Smooth muscle cell (in vitro differentiated cells): ENCODE measurements around the gene FZD1. TPM values are rescaled to one million over a fixed set of nuclear protein-coding genes. Genes with fewer than 3 reads are reported as not detected.

ENCODE experiments used
- DNase-seq: peaks from one replicate; lab custom pipeline; 2025; ENCODE audit not compliant: unreplicated experiment; lab: John Stamatoyannopoulos, UW
- H2AFZ ChIP-seq: fragments of 200-600 bp; sonication (generic); 2 replicates; pipeline ENCODE4 v1.6.0; 2016; ENCODE audit warnings: antibody characterized with exemption, low read depth, mild to moderate bottlenecking
- H3F3A ChIP-seq: fragments of 200-600 bp; sonication (generic); 2 replicates; pipeline ENCODE4 v1.6.0; 2017; ENCODE audit warnings: antibody characterized with exemption, low read depth
- H3K27ac ChIP-seq: fragments of 200-600 bp; sonication (generic); 2 replicates; pipeline ENCODE4 v1.5.1; 2016; ENCODE audit warnings: low read depth, mild to moderate bottlenecking
- H3K27me3 ChIP-seq: fragments of 200-600 bp; sonication (generic); 2 replicates; pipeline ENCODE4 v1.6.1; 2016; ENCODE audit warnings: low read depth, mild to moderate bottlenecking
- H3K36me3 ChIP-seq: fragments of 200-600 bp; sonication (generic); 2 replicates; pipeline ENCODE4 v1.5.1; 2016; ENCODE audit warnings: low read depth
- H3K4me1 ChIP-seq: fragments of 200-600 bp; sonication (generic); 2 replicates; pipeline ENCODE4 v1.5.1; 2016; ENCODE audit warnings: low read depth
- H3K4me2 ChIP-seq: fragments of 200-600 bp; sonication (generic); 2 replicates; pipeline ENCODE4 v1.6.0; 2016; ENCODE audit warnings: mild to moderate bottlenecking
- H3K4me3 ChIP-seq: fragments of 200-600 bp; sonication (generic); 2 replicates; pipeline ENCODE4 v1.5.1; 2016; ENCODE audit warnings: mild to moderate bottlenecking
- H3K79me2 ChIP-seq: fragments of 200-600 bp; sonication (generic); 2 replicates; pipeline ENCODE4 v1.6.0; 2016; ENCODE audit warnings: low read depth, mild to moderate bottlenecking
- H3K9ac ChIP-seq: fragments of 200-600 bp; sonication (generic); 2 replicates; pipeline ENCODE4 v1.6.0; 2016; ENCODE audit warnings: low read depth
- H3K9me3 ChIP-seq: fragments of 200-600 bp; sonication (generic); replicated peaks from 2 replicates; pipeline ENCODE4 v1.5.1; 2016; ENCODE audit warnings: low read depth
- H4K20me1 ChIP-seq: fragments of 200-600 bp; sonication (generic); 2 replicates; pipeline ENCODE4 v1.6.0; 2016; ENCODE audit warnings: low read depth
- CTCF ChIP-seq: fragments of 200-600 bp; sonication (generic); IDR thresholded peaks from 2 replicates; pipeline ENCODE4 v1.5.1; 2017; ENCODE audit warnings: borderline replicate concordance, mild to moderate bottlenecking, antibody characterized with exemption; ENCODE audit not compliant: insufficient read depth, poor library complexity, severe bottlenecking
- WGBS: methylation state at CpG from one replicate; pipeline ENCODE4 v1.1.7; 2016; ENCODE audit warnings: low lambda C conversion rate; 5-methylcytosine and 5-hydroxymethylcytosine counted together
- polyA plus RNA-seq: library from polyadenylated mRNA; unstranded; fragments of >200 nt; fragmentation: Nextera tagmentation; extraction: Ambion mirVana; gene quantifications from 2 replicates; pipeline ENCODE4 v1.2.1, GENCODE V29; 2016
- total RNA-seq: library from RNA; depleted of rRNA; stranded (reverse); fragments of >200 nt; gene quantifications from 2 replicates; pipeline ENCODE4 v1.2.3, GENCODE V29; 2014

The FZD1 gene
- total and polyA plus RNA-seq, 2 experiments from 2014 or later = 32.4 to 36.2 TPM

GRCh38 chr7:91270372-91270771 lies 6.1 kb downstream of the FZD1 start:
- Histone ChIP-seq H3K36me3 (no peaks in the 10 kb centered on the region), H3K9ac (no peak overlapping the region), H3K4me2 (no peak overlapping the region), H3K4me1 (peaks cover 11% of the 10 kb centered on the region), H2AFZ (no peak overlapping the region), H4K20me1 (peaks cover 27% of the 10 kb centered on the region), H3K27ac (no peak overlapping the region), H3K79me2 (peaks cover 45% of the 10 kb centered on the region), H3F3A (no peaks in the 10 kb centered on the region), H3K9me3 (no peaks in the 10 kb centered on the region), H3K27me3 (no peaks in the 10 kb centered on the region), H3K4me3 (no peak overlapping the region)
- DNase-seq = no peak
- TF ChIP-seq CTCF = no peak
- 97% methylated on average over 3 of the region's 3 CpGs for WGBS

- Histone ChIP-seq H2AFZ (no peak overlapping the region), H3K9me3 (no peaks in the 10 kb centered on the region), H3K36me3 (no peaks in the 10 kb centered on the region), H3K27me3 (no peaks in the 10 kb centered on the region), H3K9ac (no peak overlapping the region), H3K27ac (no peak overlapping the region), H3K4me2 (no peak overlapping the region), H3K4me1 (peaks cover 13% of the 10 kb centered on the region), H3F3A (no peaks in the 10 kb centered on the region), H3K4me3 (no peak overlapping the region), H3K79me2 (no peaks in the 10 kb centered on the region), H4K20me1 (no peaks in the 10 kb centered on the region)
- no peak for TF ChIP-seq CTCF
- DNase-seq = no peak
Measured at GRCh38 chr7:91276909-91277308, 12.7 kb downstream of the FZD1 start.

- Histone ChIP-seq H3K4me3 (no peak overlapping the region), H3K9me3 (no peaks in the 10 kb centered on the region), H3K4me1 (peaks cover 13% of the 10 kb centered on the region), H3K79me2 (no peaks in the 10 kb centered on the region), H3K27me3 (peaks cover 4% of the 10 kb centered on the region), H3K9ac (no peak overlapping the region), H3F3A (no peaks in the 10 kb centered on the region), H4K20me1 (no peaks in the 10 kb centered on the region), H3K27ac (no peak overlapping the region), H2AFZ (no peak overlapping the region), H3K4me2 (no peak overlapping the region), H3K36me3 (no peaks in the 10 kb centered on the region)
- DNase-seq = no peak
- TF ChIP-seq CTCF = no peak
- 33% methylated on average over 1 of the region's 1 CpG for WGBS
Measured at GRCh38 chr7:91280185-91280584, 16.0 kb downstream of the FZD1 start.

- peaks cover 14% of the 10 kb centered on the region for H3K4me1 ChIP-seq
- H3K27me3 ChIP-seq = peaks cover 4% of the 10 kb centered on the region
- no peaks in the 10 kb centered on the region for H3F3A ChIP-seq
- no peaks in the 10 kb centered on the region for H4K20me1 ChIP-seq
- TF ChIP-seq CTCF = no peak
- WGBS = 91% methylated on average over 1 of the region's 1 CpG
- H3K4me2 ChIP-seq = no peak overlapping the region
- no peaks in the 10 kb centered on the region for H3K9me3 ChIP-seq
- H3K4me3 ChIP-seq = no peak overlapping the region
- no peak overlapping the region for H3K9ac ChIP-seq
- no peaks in the 10 kb centered on the region for H3K36me3 ChIP-seq
- no peak overlapping the region for H3K27ac ChIP-seq
- H3K79me2 ChIP-seq = no peaks in the 10 kb centered on the region
- no peak for DNase-seq
- no peak overlapping the region for H2AFZ ChIP-seq
Measured at GRCh38 chr7:91280604-91281003, 16.4 kb downstream of the FZD1 start.
